Adrenal gland (tissue), 12 donors: Measurements from ENCODE around the gene CDH11. TPM values are rescaled to one million over a fixed set of nuclear protein-coding genes. Genes with fewer than 3 reads are reported as not detected.

Experiments
- DNase-seq, 7 donors: peaks; one replicate each; pipeline ENCODE4 v3.0.0-alpha.2; 2019 to 2020
- H3K27ac ChIP-seq, 5 donors: fragments of 200-600 bp; sonication (generic) in 4 of 5; 1 replicate in 3 of 5; 2 replicates in 2 of 5; pipeline versions ENCODE4 v1.5.1 to v1.8.0; 2016 to 2020; ENCODE audit warnings: mild to moderate bottlenecking in 1 of 5
- H3K27me3 ChIP-seq: fragments of 200-600 bp; 2 replicates; pipeline ENCODE4 v1.8.0; 2021
- H3K36me3 ChIP-seq, 2 donors: fragments of 200-600 bp; replicated peaks in 1 of 2; 1 replicate in 1 of 2; 2 replicates in 1 of 2; pipeline versions ENCODE4 v1.5.1 to v1.8.0; 2018 to 2022
- H3K4me1 ChIP-seq, 2 donors: fragments of 200-600 bp; replicated peaks in 1 of 2; 1 replicate in 1 of 2; 2 replicates in 1 of 2; pipeline versions ENCODE4 v1.5.1 to v1.8.0; 2018 to 2021
- H3K4me3 ChIP-seq, 4 donors: fragments of 200-600 bp; sonication (generic) in 3 of 4; one replicate each; pipeline ENCODE4 v1.5.1; 2016 to 2018
- H3K9me3 ChIP-seq, 3 donors: fragments of 200-600 bp; sonication (generic) in 1 of 3; replicated peaks in 1 of 3; 1 replicate in 2 of 3; 2 replicates in 1 of 3; pipeline versions ENCODE4 v1.5.1 to v1.8.0; 2016 to 2021
- POLR2A ChIP-seq, 2 donors: fragments of 450-650 bp; IDR thresholded peaks; one replicate each; pipeline ENCODE4 v1.6.1; 2017; ENCODE audit warnings: antibody characterized with exemption in 2 of 2, mild to moderate bottlenecking in 2 of 2, moderate library complexity in 1 of 2
- WGBS, 4 donors: extraction: QIAGEN DNeasy Blood & Tissue Kit in 2 of 4; methylation state at CpG; one replicate each; pipeline versions ENCODE4 v1.1.5 to v1.1.7; 2013 to 2017; 5-methylcytosine and 5-hydroxymethylcytosine counted together
- intact Hi-C, 2 donors: fragments of 100-400 bp; cut with DNase I; formaldehyde crosslinking; loops; one replicate each; pipeline versions ENCODE4 v1.14.1 to v1.15.0; 2022 to 2023
- polyA plus RNA-seq, 3 donors: library from polyadenylated mRNA; stranded (reverse); fragments of 200-250 nt in 2 of 3; fragments of 350-450 nt in 1 of 3; fragmentation: Illumina TruSeq in 1 of 3; extraction: RNeasy Lipid Tissue Mini Kit (QIAGEN cat#74804) in 1 of 3; gene quantifications; one replicate each; pipeline ENCODE4 v1.2.3, GENCODE V29; 2013 to 2014
- total RNA-seq, 9 donors: library from RNA; depleted of rRNA in 4 of 9; stranded (reverse); fragments of >200 nt in 4 of 9; fragments of 120-200 nt in 1 of 9; fragmentation: NEBNext Ultra II Directional in 1 of 9; extraction: Animal tissue kit (Norgen Biotek cat#: 25700) in 1 of 9; gene quantifications; one replicate each; pipeline versions ENCODE4 v1.1.0 to v1.2.4, GENCODE V29; 2013 to 2023
- TF ChIP-seq, protein P1 (sequence below), 6 experiments: fragments of 450-650 bp in 4 of 6; fragments of 200-600 bp in 2 of 6; sonication (generic) in 1 of 6; IDR thresholded peaks; 1 replicate in 5 of 6; 2 replicates in 1 of 6; pipeline versions ENCODE4 v1.5.1 to v1.8.0; 2016 to 2021; ENCODE audit warnings: antibody characterized with exemption in 6 of 6, mild to moderate bottlenecking in 2 of 6, moderate library complexity in 1 of 6
- donor health status: healthy with polysubstance abuse.
- donor health status: Bipolar disorder and iron deficiency.
- donor health status: DM: yes; HTN: yes; CAD: no.
- donor health status: DM: no; HTN: no; CAD: no.
- donor health status: DM: no; HTN: no; CAD: no.
- donor health status: DM: yes; HTN: yes; CAD: no.

Gene CDH11
- total and polyA plus RNA-seq, 12 donors = 3.0 to 102 (median 31.0) TPM

DNA sequence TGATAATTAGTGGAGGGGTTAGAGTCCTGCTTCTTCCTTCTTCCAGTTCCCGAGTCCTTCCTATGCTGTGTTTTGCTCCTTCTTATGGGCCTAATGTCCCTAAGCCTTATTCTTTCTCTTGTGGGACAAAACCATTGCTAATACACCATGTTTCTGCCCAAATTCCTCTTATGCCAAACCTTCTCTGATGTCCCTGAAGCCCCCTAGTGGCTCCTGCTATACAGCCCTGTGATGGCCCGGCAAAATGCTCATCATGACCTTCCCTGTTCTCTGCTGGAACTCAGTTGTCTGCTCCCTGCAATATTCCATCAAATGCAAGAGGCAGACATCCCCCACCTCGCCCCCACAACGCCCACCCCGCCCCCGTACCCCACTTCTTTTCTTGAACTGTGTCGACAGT is 171.6 kb downstream of the CDH11 start:
- intact Hi-C loops = no loop called here
- no peaks in the 10 kb centered on the region for H3K4me1 ChIP-seq
- H3K27ac ChIP-seq = no peak overlapping the region
- 84 to 96% (median 89%) methylated on average over 7 of the region's 7 CpGs for WGBS, 4 donors
- no peak for DNase-seq
- no peak overlapping the region for H3K4me3 ChIP-seq
- H3K9me3 ChIP-seq = no peaks in the 10 kb centered on the region
- H3K36me3 ChIP-seq = no peaks in the 10 kb centered on the region
- TF ChIP-seq, protein P1, sequence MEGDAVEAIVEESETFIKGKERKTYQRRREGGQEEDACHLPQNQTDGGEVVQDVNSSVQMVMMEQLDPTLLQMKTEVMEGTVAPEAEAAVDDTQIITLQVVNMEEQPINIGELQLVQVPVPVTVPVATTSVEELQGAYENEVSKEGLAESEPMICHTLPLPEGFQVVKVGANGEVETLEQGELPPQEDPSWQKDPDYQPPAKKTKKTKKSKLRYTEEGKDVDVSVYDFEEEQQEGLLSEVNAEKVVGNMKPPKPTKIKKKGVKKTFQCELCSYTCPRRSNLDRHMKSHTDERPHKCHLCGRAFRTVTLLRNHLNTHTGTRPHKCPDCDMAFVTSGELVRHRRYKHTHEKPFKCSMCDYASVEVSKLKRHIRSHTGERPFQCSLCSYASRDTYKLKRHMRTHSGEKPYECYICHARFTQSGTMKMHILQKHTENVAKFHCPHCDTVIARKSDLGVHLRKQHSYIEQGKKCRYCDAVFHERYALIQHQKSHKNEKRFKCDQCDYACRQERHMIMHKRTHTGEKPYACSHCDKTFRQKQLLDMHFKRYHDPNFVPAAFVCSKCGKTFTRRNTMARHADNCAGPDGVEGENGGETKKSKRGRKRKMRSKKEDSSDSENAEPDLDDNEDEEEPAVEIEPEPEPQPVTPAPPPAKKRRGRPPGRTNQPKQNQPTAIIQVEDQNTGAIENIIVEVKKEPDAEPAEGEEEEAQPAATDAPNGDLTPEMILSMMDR (IDR thresholded peaks at IDR 0.05) = no peak
- no peak for TF ChIP-seq POLR2A (IDR thresholded peaks at IDR 0.05)
- no peaks in the 10 kb centered on the region for H3K27me3 ChIP-seq

DNA sequence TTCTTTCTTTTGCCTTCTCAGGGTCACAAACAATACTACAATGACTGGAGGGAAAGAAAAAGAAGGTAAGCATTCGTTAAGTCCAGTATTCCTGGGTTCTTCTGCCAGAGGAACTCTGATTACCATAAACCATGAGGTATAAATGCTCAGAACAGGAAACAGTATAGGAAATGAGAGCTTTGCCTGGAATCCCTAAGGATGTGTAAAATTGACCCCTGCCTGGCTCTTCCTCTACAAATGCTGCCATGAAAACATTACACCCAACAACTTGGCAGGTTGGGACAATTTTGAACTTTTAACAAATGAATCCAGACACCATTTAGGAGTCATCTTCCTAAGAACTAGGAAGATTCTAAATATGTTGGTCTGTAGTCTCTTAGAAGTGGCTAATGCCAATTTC is 173.8 kb downstream of the CDH11 start:
- H3K36me3 ChIP-seq = no peaks in the 10 kb centered on the region
- H3K4me3 ChIP-seq = no peak overlapping the region
- H3K9me3 ChIP-seq = no peaks in the 10 kb centered on the region
- no peak for DNase-seq
- no peaks in the 10 kb centered on the region for H3K4me1 ChIP-seq
- intact Hi-C loops = no loop called here
- 32 to 78% (median 42%) methylated on average over 1 of the region's 1 CpG for WGBS, 4 donors
- H3K27ac ChIP-seq = no peak overlapping the region
- no peaks in the 10 kb centered on the region for H3K27me3 ChIP-seq
- no peak for TF ChIP-seq POLR2A (IDR thresholded peaks at IDR 0.05)
- TF ChIP-seq, protein P1 (IDR thresholded peaks at IDR 0.05) = no peak

DNA sequence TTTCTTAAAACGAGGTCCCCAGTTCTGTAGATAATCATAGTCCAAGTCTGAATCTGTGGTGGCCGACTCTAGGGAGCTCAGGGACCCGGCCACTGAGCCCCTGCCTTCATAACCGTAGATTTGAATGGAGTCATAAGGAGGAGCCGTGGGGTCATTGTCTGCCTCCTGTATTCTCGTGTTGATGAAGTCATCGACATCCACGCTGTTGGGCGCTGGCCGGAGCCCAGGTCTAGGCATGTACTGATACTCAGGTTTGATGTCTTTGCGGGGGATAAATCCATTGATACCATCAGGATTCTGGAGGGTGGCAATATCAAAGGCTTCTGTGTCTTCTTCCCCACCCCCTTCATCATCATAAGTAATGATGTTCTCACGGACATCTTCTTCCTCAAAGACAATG is 174.2 kb downstream of the CDH11 start:
- Histone ChIP-seq H3K27me3 (no peaks in the 10 kb centered on the region), H3K9me3 (no peaks in the 10 kb centered on the region), H3K27ac (no peak overlapping the region), H3K4me1 (no peaks in the 10 kb centered on the region), H3K4me3 (no peak overlapping the region), H3K36me3 (no peaks in the 10 kb centered on the region)
- 86 to 95% (median 91%) methylated on average over 12 of the region's 12 CpGs for WGBS, 4 donors
- no peak for DNase-seq
- TF ChIP-seq POLR2A (IDR thresholded peaks at IDR 0.05) = no peak
- TF ChIP-seq, protein P1 (IDR thresholded peaks at IDR 0.05) = no peak
- intact Hi-C loops = no loop called here

DNA sequence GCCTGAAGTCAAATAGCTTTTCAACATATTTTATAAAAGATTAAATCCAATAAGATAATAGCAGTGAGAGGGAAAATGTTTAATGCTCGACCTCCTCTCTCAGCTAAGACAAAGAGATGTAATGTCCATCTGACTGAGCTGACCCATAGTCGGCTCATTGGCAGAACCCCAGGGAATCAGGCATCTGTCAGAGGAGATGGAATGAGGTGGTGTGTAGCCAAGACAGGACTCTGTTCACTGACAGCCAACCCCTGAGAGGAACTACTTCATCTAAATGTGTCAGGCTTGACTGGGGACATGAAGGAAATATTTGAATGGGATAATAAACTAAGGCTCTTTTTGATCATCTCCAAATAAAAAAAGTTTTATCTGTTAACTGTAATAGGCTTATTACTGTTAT is 188.0 kb downstream of the CDH11 start:
- 25 to 46% (median 35%) methylated on average over 2 of the region's 2 CpGs for WGBS, 4 donors
- no peaks in the 10 kb centered on the region for H3K27me3 ChIP-seq
- DNase-seq = peak in 1 of 7 donors; percentile 50
- peaks cover 0 to 6% of the 10 kb centered on the region in 2 donors for H3K4me1 ChIP-seq
- intact Hi-C loops = no loop called here
- no peak overlapping the region for H3K4me3 ChIP-seq
- TF ChIP-seq POLR2A (IDR thresholded peaks at IDR 0.05) = no peak
- TF ChIP-seq, protein P1 (IDR thresholded peaks at IDR 0.05) = no peak
- no peak overlapping the region for H3K27ac ChIP-seq
- no peaks in the 10 kb centered on the region for H3K36me3 ChIP-seq
- H3K9me3 ChIP-seq = no peaks in the 10 kb centered on the region
